GM23248 (cell line): Measurements from ENCODE around the gene CAMTA1. TPM values are rescaled to one million over a fixed set of nuclear protein-coding genes. Genes with fewer than 3 reads are reported as not detected.

Experiments
- DNase-seq: peaks from one replicate; pipeline ENCODE4 v3.0.0-alpha.2; 2015
- H2AFZ ChIP-seq: fragments of 200-600 bp; sonication (generic); 2 replicates; pipeline ENCODE4 v1.6.1; 2016; ENCODE audit warnings: antibody characterized with exemption
- H3F3A ChIP-seq: fragments of 200-600 bp; sonication (generic); 2 replicates; pipeline ENCODE4 v1.6.1; 2016; ENCODE audit warnings: mild to moderate bottlenecking, antibody characterized with exemption, mixed run types; ENCODE audit not compliant: insufficient read depth
- H3K27ac ChIP-seq: fragments of 200-600 bp; sonication (generic); 2 replicates; pipeline ENCODE4 v1.5.1; 2016; ENCODE audit warnings: mild to moderate bottlenecking
- H3K27me3 ChIP-seq: fragments of 200-600 bp; sonication (generic); replicated peaks from 2 replicates; pipeline ENCODE4 v1.6.1; 2016; ENCODE audit warnings: mild to moderate bottlenecking; ENCODE audit not compliant: insufficient read depth
- H3K36me3 ChIP-seq: fragments of 200-600 bp; sonication (generic); 2 replicates; pipeline ENCODE4 v1.6.1; 2016; ENCODE audit warnings: low read depth, mild to moderate bottlenecking
- H3K4me1 ChIP-seq: fragments of 200-600 bp; sonication (generic); 2 replicates; pipeline ENCODE4 v1.6.1; 2016; ENCODE audit warnings: mild to moderate bottlenecking; ENCODE audit not compliant: insufficient read depth
- H3K4me2 ChIP-seq: fragments of 200-600 bp; sonication (generic); one replicate; pipeline ENCODE4 v1.6.1; 2016; ENCODE audit warnings: mild to moderate bottlenecking; ENCODE audit not compliant: unreplicated experiment
- H3K4me3 ChIP-seq: fragments of 200-600 bp; sonication (generic); 2 replicates; pipeline ENCODE4 v1.5.1; 2016; ENCODE audit warnings: mild to moderate bottlenecking
- H3K79me2 ChIP-seq: fragments of 200-600 bp; sonication (generic); 2 replicates; pipeline ENCODE4 v1.6.1; 2016; ENCODE audit warnings: mild to moderate bottlenecking; ENCODE audit not compliant: insufficient read depth
- H3K9ac ChIP-seq: fragments of 200-600 bp; sonication (generic); 2 replicates; pipeline ENCODE4 v1.6.1; 2016; ENCODE audit warnings: mild to moderate bottlenecking
- H3K9me2 ChIP-seq: fragments of 200-600 bp; sonication (generic); 2 replicates; pipeline ENCODE4 v1.6.1; 2016; ENCODE audit warnings: mixed run types, mild to moderate bottlenecking, moderate library complexity; ENCODE audit not compliant: insufficient read depth
- H3K9me3 ChIP-seq: fragments of 200-600 bp; sonication (generic); one replicate; pipeline ENCODE4 v1.6.1; 2017; ENCODE audit warnings: low read depth
- H4K20me1 ChIP-seq: fragments of 200-600 bp; sonication (generic); 2 replicates; pipeline ENCODE4 v1.6.0; 2016; ENCODE audit not compliant: insufficient read depth
- EZH2 ChIP-seq: fragments of 200-600 bp; sonication (generic); IDR thresholded peaks from 2 replicates; pipeline ENCODE4 v1.6.1; 2018; ENCODE audit warnings: antibody characterized with exemption, mild to moderate bottlenecking; ENCODE audit not compliant: insufficient read depth, poor library complexity, severe bottlenecking
- EZH2phosphoT487 ChIP-seq: fragments of 200-600 bp; sonication (generic); IDR thresholded peaks from 2 replicates; pipeline ENCODE4 v1.6.1; 2018; ENCODE audit warnings: antibody characterized with exemption, moderate library complexity, mild to moderate bottlenecking, low read depth; ENCODE audit not compliant: insufficient read depth
- WGBS, 2 experiments: methylation state at CpG; one replicate each; pipeline ENCODE4 v1.1.6; 2015 to 2017; ENCODE audit warnings: low lambda C conversion rate in 2 of 2, low coverage in 1 of 2; ENCODE audit errors: missing lambda C conversion rate in 2 of 2; 5-methylcytosine and 5-hydroxymethylcytosine counted together
- in situ Hi-C: fragments of 300-500 bp; cut with MboI; formaldehyde crosslinking; loops from 2 replicates; pipeline ENCODE4 v1.15.0; 2020
- polyA plus RNA-seq: library from polyadenylated mRNA; unstranded; fragments of >200 nt; fragmentation: Nextera tagmentation; extraction: Ambion mirVana; gene quantifications from 2 replicates; pipeline ENCODE4 v1.2.1, GENCODE V29; 2016
- total RNA-seq: library from RNA; depleted of rRNA; stranded (reverse); fragments of >200 nt; shearing (Covaris generic); gene quantifications from 2 replicates; pipeline ENCODE4 v1.2.3, GENCODE V29; 2014

CAMTA1 gene
- total and polyA plus RNA-seq, 2 experiments from 2014 or later = 50.1 to 165 TPM

DNA sequence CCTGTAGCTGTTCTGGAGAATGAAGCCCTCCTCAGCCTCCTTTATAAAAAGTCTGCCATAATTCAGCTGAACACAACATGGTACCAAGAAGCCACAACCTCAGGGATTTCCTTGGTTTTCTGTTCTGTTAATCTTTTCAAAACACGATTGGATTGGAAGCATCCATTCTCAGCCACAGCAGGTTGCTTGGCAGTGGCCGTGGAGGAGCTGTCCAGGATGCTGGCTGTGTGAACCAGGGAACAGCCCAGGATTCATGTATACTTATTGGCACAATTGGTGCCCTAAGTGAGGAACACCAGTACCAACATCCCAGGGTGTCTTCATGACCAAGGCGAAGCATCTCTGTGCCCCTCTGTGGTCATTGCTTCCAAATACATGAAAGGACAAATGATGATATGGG, 393.5 kb downstream of the CAMTA1 start:
- H3K9ac ChIP-seq = no peak overlapping the region
- H3K4me3 ChIP-seq = no peak overlapping the region
- peaks cover 8% of the 10 kb centered on the region; the same call in 1 of the 2 replicates for H3K27me3 ChIP-seq
- no peak for TF ChIP-seq EZH2
- no peak overlapping the region for H2AFZ ChIP-seq
- H3F3A ChIP-seq = no peaks in the 10 kb centered on the region
- peaks cover 2% of the 10 kb centered on the region for H3K9me3 ChIP-seq
- no peaks in the 10 kb centered on the region for H3K4me1 ChIP-seq
- H4K20me1 ChIP-seq = no peaks in the 10 kb centered on the region
- H3K4me2 ChIP-seq = no peak overlapping the region
- H3K36me3 ChIP-seq = no peaks in the 10 kb centered on the region
- H3K79me2 ChIP-seq = no peaks in the 10 kb centered on the region
- DNase-seq = no peak
- WGBS, 2 experiments = 38 to 39% methylated on average over 3 of the region's 3 CpGs
- in situ Hi-C loops = no loop called here
- no peak overlapping the region for H3K27ac ChIP-seq
- no peaks in the 10 kb centered on the region for H3K9me2 ChIP-seq

DNA sequence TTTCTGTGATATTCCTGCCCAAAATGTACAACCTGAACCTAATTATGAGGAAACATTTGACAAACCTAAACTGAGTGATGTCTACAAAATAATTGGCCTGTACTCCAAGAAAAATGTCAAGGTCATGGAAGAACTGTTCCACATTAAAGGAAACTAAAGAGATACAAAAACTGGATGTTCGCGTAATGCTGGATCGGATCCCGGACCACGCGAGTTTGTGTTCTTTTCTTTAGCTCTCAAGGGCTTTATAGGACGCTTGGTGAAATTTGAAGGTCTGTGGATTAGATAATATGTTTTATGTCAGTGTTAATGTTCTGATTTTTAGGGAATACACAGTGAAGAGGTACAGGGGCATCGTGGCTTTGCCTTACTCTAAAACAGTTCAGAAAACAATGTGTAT, 400.5 kb downstream of the CAMTA1 start:
- H3K9me3 ChIP-seq = peaks cover 2% of the 10 kb centered on the region
- 76 to 81% methylated on average over 8 of the region's 8 CpGs for WGBS, 2 experiments
- H3K9me2 ChIP-seq = no peaks in the 10 kb centered on the region
- in situ Hi-C loops = no loop called here
- TF ChIP-seq EZH2 (no peak), EZH2phosphoT487 (no peak)
- H4K20me1 ChIP-seq = no peaks in the 10 kb centered on the region
- H3K4me1 ChIP-seq = no peaks in the 10 kb centered on the region
- H3K79me2 ChIP-seq = no peaks in the 10 kb centered on the region
- H3K4me3 ChIP-seq = no peak overlapping the region
- no peak overlapping the region for H3K27ac ChIP-seq
- no peak for DNase-seq
- H3K27me3 ChIP-seq = 0 out of 2 replicates have a peak, but pooled peaks cover 15% of the 10 kb centered on the region
- no peak overlapping the region for H3K4me2 ChIP-seq
- H2AFZ ChIP-seq = no peak overlapping the region
- no peaks in the 10 kb centered on the region for H3F3A ChIP-seq
- no peaks in the 10 kb centered on the region for H3K36me3 ChIP-seq
- no peak overlapping the region for H3K9ac ChIP-seq

DNA sequence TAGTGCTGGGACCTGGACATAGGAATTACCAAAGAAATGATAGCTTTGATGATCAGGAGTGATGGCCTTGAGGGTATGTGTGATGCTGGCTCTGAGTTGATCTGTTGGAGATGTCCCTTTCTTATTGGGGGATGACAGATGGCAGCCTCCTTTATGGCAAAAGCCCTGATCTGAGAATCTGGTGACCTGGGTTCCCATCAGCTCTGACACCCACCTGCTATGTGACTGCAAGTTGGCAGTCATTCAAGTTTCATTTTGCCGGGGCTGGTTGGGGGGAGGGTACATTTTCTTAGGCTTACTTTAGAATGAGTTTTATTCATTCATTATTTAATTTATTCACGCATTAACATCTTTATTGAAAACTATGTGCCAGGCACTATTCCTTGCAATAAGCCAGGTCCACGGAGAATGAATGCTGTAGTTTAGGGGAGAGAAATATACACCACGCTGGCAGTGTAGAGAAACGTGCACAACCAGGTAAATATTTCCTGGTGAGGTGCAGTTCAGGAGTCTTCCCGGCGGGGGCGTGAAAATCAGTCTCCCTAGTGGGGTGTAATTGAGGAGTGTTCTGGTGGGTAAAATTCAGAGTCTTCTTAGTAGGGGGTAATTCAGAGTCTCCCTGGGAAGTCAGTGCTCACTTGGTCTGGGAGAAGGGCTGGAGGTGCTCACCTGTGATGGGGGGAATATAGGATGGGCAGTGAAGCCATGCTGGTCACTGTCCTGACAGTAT, 401.3 kb downstream of the CAMTA1 start:
- Histone ChIP-seq H3K27me3 (peaks cover 20% of the 10 kb centered on the region; the same call in 1 of the 2 replicates), H4K20me1 (no peaks in the 10 kb centered on the region), H3K27ac (no peak overlapping the region), H3K79me2 (no peaks in the 10 kb centered on the region), H3K9ac (no peak overlapping the region), H2AFZ (no peak overlapping the region), H3K9me3 (no peaks in the 10 kb centered on the region), H3K9me2 (no peaks in the 10 kb centered on the region), H3F3A (no peaks in the 10 kb centered on the region), H3K36me3 (no peaks in the 10 kb centered on the region), H3K4me1 (no peaks in the 10 kb centered on the region), H3K4me3 (no peak overlapping the region), H3K4me2 (no peak overlapping the region)
- in situ Hi-C loops = no loop called here
- DNase-seq = no peak
- WGBS, 2 experiments = 30 to 37% methylated on average over 8 of the region's 8 CpGs
- TF ChIP-seq EZH2phosphoT487 (no peak), EZH2 (no peak)

DNA sequence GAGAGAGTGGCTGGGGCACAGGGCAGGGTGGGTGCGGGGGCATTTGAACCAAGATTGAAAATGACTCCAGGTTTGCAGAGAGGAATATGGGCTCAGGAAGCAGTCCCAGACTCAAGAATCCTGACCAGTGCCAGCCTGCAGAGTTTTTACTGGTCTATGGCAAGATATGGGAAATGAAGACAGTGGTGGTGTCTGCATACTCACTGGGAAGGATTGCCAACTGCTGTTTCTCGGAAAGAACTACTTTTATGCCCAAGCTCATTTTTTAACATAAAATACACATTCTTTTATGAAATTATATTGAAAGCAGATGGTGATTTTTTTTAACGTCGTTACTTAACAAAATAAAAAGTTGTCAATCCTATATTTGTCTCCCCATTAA, 401.8 kb downstream of the CAMTA1 start:
- Histone ChIP-seq H3K4me2 (no peak overlapping the region), H3K4me3 (no peak overlapping the region), H3K9ac (no peak overlapping the region), H3F3A (no peaks in the 10 kb centered on the region), H3K27me3 (peaks cover 26% of the 10 kb centered on the region; the same call in 1 of the 2 replicates), H3K79me2 (no peaks in the 10 kb centered on the region), H3K27ac (no peak overlapping the region), H4K20me1 (no peaks in the 10 kb centered on the region), H3K9me3 (no peaks in the 10 kb centered on the region), H3K4me1 (no peaks in the 10 kb centered on the region), H3K9me2 (no peaks in the 10 kb centered on the region), H3K36me3 (no peaks in the 10 kb centered on the region), H2AFZ (no peak overlapping the region)
- no peak for TF ChIP-seq EZH2phosphoT487
- no peak for TF ChIP-seq EZH2
- in situ Hi-C loops = no loop called here
- 2 to 4% methylated on average over 4 of the region's 4 CpGs for WGBS, 2 experiments
- DNase-seq = peak; percentile 4
